Adrenal gland (tissue), 12 donors: ENCODE results near the gene XCR1. TPM values are rescaled to one million over a fixed set of nuclear protein-coding genes. Genes with fewer than 3 reads are reported as not detected.

Source experiments
- DNase-seq, 7 donors: peaks; one replicate each; pipeline ENCODE4 v3.0.0-alpha.2; 2019 to 2020
- H3K27ac ChIP-seq, 5 donors: fragments of 200-600 bp; sonication (generic) in 4 of 5; 1 replicate in 3 of 5; 2 replicates in 2 of 5; pipeline versions ENCODE4 v1.5.1 to v1.8.0; 2016 to 2020; ENCODE audit warnings: mild to moderate bottlenecking in 1 of 5
- H3K27me3 ChIP-seq: fragments of 200-600 bp; 2 replicates; pipeline ENCODE4 v1.8.0; 2021
- H3K36me3 ChIP-seq, 2 donors: fragments of 200-600 bp; replicated peaks in 1 of 2; 1 replicate in 1 of 2; 2 replicates in 1 of 2; pipeline versions ENCODE4 v1.5.1 to v1.8.0; 2018 to 2022
- H3K4me1 ChIP-seq, 2 donors: fragments of 200-600 bp; replicated peaks in 1 of 2; 1 replicate in 1 of 2; 2 replicates in 1 of 2; pipeline versions ENCODE4 v1.5.1 to v1.8.0; 2018 to 2021
- H3K4me3 ChIP-seq, 4 donors: fragments of 200-600 bp; sonication (generic) in 3 of 4; one replicate each; pipeline ENCODE4 v1.5.1; 2016 to 2018
- H3K9me3 ChIP-seq, 3 donors: fragments of 200-600 bp; sonication (generic) in 1 of 3; replicated peaks in 1 of 3; 1 replicate in 2 of 3; 2 replicates in 1 of 3; pipeline versions ENCODE4 v1.5.1 to v1.8.0; 2016 to 2021
- POLR2A ChIP-seq, 2 donors: fragments of 450-650 bp; IDR thresholded peaks; one replicate each; pipeline ENCODE4 v1.6.1; 2017; ENCODE audit warnings: antibody characterized with exemption in 2 of 2, mild to moderate bottlenecking in 2 of 2, moderate library complexity in 1 of 2
- WGBS, 4 donors: extraction: QIAGEN DNeasy Blood & Tissue Kit in 2 of 4; methylation state at CpG; one replicate each; pipeline versions ENCODE4 v1.1.5 to v1.1.7; 2013 to 2017; 5-methylcytosine and 5-hydroxymethylcytosine counted together
- intact Hi-C, 2 donors: fragments of 100-400 bp; cut with DNase I; formaldehyde crosslinking; loops; one replicate each; pipeline versions ENCODE4 v1.14.1 to v1.15.0; 2022 to 2023
- polyA plus RNA-seq, 3 donors: library from polyadenylated mRNA; stranded (reverse); fragments of 200-250 nt in 2 of 3; fragments of 350-450 nt in 1 of 3; fragmentation: Illumina TruSeq in 1 of 3; extraction: RNeasy Lipid Tissue Mini Kit (QIAGEN cat#74804) in 1 of 3; gene quantifications; one replicate each; pipeline ENCODE4 v1.2.3, GENCODE V29; 2013 to 2014
- total RNA-seq, 9 donors: library from RNA; depleted of rRNA in 4 of 9; stranded (reverse); fragments of >200 nt in 4 of 9; fragments of 120-200 nt in 1 of 9; fragmentation: NEBNext Ultra II Directional in 1 of 9; extraction: Animal tissue kit (Norgen Biotek cat#: 25700) in 1 of 9; gene quantifications; one replicate each; pipeline versions ENCODE4 v1.1.0 to v1.2.4, GENCODE V29; 2013 to 2023
- TF ChIP-seq, protein P1 (sequence below), 6 experiments: fragments of 450-650 bp in 4 of 6; fragments of 200-600 bp in 2 of 6; sonication (generic) in 1 of 6; IDR thresholded peaks; 1 replicate in 5 of 6; 2 replicates in 1 of 6; pipeline versions ENCODE4 v1.5.1 to v1.8.0; 2016 to 2021; ENCODE audit warnings: antibody characterized with exemption in 6 of 6, mild to moderate bottlenecking in 2 of 6, moderate library complexity in 1 of 6
- donor health status: healthy with polysubstance abuse.
- donor health status: Bipolar disorder and iron deficiency.
- donor health status: DM: yes; HTN: yes; CAD: no.
- donor health status: DM: no; HTN: no; CAD: no.
- donor health status: DM: no; HTN: no; CAD: no.
- donor health status: DM: yes; HTN: yes; CAD: no.

XCR1 gene
- total and polyA plus RNA-seq, 12 donors: under 0.01 to 0.18 (median 0.13) TPM; not detected in 5

- Histone ChIP-seq H3K4me1 (no peaks in the 10 kb centered on the region), H3K27ac (no peak overlapping the region), H3K9me3 (peaks cover 0 to 5% (median 0%) of the 10 kb centered on the region in 3 donors), H3K36me3 (no peaks in the 10 kb centered on the region), H3K4me3 (no peak overlapping the region), H3K27me3 (peaks cover 3% of the 10 kb centered on the region)
- peak in 4 of 7 donors; percentile 25 to 58 (median 26) for DNase-seq
- WGBS, 4 donors: 7 to 34% (median 15%) methylated on average over 2 to 6 of the region's 6 CpGs
- intact Hi-C loops: no loop called here
- TF ChIP-seq POLR2A (IDR thresholded peaks at IDR 0.05): no peak
- TF ChIP-seq, protein P1, sequence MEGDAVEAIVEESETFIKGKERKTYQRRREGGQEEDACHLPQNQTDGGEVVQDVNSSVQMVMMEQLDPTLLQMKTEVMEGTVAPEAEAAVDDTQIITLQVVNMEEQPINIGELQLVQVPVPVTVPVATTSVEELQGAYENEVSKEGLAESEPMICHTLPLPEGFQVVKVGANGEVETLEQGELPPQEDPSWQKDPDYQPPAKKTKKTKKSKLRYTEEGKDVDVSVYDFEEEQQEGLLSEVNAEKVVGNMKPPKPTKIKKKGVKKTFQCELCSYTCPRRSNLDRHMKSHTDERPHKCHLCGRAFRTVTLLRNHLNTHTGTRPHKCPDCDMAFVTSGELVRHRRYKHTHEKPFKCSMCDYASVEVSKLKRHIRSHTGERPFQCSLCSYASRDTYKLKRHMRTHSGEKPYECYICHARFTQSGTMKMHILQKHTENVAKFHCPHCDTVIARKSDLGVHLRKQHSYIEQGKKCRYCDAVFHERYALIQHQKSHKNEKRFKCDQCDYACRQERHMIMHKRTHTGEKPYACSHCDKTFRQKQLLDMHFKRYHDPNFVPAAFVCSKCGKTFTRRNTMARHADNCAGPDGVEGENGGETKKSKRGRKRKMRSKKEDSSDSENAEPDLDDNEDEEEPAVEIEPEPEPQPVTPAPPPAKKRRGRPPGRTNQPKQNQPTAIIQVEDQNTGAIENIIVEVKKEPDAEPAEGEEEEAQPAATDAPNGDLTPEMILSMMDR (IDR thresholded peaks at IDR 0.05): no peak
Measured at GRCh38 chr3:46065294-46065705, 38.0 kb upstream of the XCR1 start.

DNA sequence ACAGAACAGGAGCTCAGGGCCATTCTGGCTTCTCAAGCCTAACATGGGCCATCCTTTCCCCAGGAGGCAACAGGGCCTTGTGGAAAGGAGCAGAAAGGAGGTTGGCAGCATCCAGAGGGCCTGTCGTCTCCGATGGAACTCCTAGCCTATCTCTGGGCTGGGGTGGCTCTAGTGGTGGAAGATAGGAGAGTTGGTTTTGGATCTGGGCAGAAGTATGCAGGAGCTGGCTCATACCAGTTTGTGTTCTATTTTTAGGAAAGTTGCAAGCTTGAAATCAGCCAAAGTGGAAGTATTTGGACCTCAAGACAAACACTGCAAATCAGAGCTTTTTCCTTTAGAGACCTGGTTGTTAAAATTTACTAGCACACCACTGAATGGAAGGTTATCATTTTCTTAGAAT, 35.4 kb upstream of the XCR1 start:
- TF ChIP-seq POLR2A (IDR thresholded peaks at IDR 0.05): no peak
- TF ChIP-seq, protein P1 (IDR thresholded peaks at IDR 0.05): no peak
- Histone ChIP-seq H3K4me1 (no peaks in the 10 kb centered on the region), H3K4me3 (no peak overlapping the region), H3K36me3 (no peaks in the 10 kb centered on the region), H3K27ac (no peak overlapping the region), H3K27me3 (peaks cover 3% of the 10 kb centered on the region), H3K9me3 (no peaks in the 10 kb centered on the region)
- 25 to 77% (median 37%) methylated on average over 2 of the region's 2 CpGs for WGBS, 4 donors
- intact Hi-C loops: no loop called here
- no peak for DNase-seq

DNA sequence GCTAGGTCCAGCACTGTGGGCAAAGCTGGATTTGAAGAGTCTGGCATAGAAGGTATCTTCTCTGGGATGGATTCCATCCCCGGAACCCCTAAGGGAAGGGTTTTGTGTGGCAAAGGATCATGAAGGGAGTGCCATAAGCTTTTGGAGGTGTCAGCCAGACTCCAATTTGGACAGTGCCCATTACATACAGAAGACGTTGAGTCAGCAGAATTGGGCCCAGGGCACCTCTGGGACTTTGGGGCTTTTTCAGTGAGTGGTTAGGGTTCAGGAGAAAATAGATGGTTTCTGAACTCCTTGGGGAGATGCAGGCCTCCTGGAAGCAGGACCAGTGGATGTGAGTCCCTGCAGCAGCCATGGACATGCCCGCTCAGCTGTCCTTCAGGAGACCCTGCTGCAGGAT, 34.6 kb upstream of the XCR1 start:
- TF ChIP-seq, protein P1 (IDR thresholded peaks at IDR 0.05): no peak
- TF ChIP-seq POLR2A (IDR thresholded peaks at IDR 0.05): no peak
- intact Hi-C loops: no loop called here
- Histone ChIP-seq H3K4me1 (no peaks in the 10 kb centered on the region), H3K27me3 (peaks cover 7% of the 10 kb centered on the region), H3K27ac (no peak overlapping the region), H3K9me3 (no peaks in the 10 kb centered on the region), H3K36me3 (no peaks in the 10 kb centered on the region), H3K4me3 (no peak overlapping the region)
- no peak for DNase-seq
- WGBS, 4 donors: 82 to 94% (median 89%) methylated on average over 3 of the region's 3 CpGs

DNA sequence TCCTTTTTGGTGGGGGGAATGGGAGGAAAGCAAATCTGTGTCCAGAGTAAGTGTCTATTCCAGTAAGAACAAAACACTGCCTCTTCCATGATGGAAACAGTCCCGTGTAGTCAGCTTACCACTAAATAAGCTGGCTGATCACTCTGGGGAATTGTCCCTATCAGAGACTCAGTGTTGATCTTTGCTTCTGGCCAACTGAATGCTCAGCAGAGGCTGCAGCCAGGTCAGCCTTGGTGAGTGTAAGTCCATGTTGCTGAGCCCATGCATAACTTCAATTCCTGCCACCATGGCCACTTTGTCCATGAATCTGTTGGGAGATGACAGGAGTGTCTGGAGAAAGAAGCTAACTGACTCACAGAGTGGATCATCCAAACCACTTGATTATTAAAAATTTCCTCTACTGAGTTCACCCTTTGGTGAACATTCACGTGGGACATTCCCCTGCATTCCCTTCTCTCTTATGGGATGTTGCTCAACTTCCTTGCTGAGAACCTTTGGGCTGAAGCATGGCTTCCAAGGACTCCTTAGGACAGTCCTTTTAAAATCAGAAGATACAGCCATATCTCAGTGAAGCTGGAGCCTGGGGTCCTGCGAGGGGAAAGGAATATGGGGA, 33.9 kb upstream of the XCR1 start:
- no peak for DNase-seq
- Histone ChIP-seq H3K4me1 (no peaks in the 10 kb centered on the region), H3K9me3 (no peaks in the 10 kb centered on the region), H3K27me3 (peaks cover 7% of the 10 kb centered on the region), H3K27ac (no peak overlapping the region), H3K36me3 (no peaks in the 10 kb centered on the region), H3K4me3 (no peak overlapping the region)
- 67 to 79% (median 74%) methylated on average over 3 of the region's 3 CpGs for WGBS, 4 donors
- intact Hi-C loops: no loop called here
- TF ChIP-seq, protein P1 (IDR thresholded peaks at IDR 0.05): no peak
- no peak for TF ChIP-seq POLR2A (IDR thresholded peaks at IDR 0.05)
